ENCODE results near the gene TIFAB. TPM values are rescaled to one million over a fixed set of nuclear protein-coding genes. Genes with fewer than 3 reads are reported as not detected.
A peak's percentile ranks its signal among the peaks of the same experiment; 100 is the strongest.

Gene TIFAB
- total RNA-seq, 1 donor, result not detected

GRCh38 chr5:135443161-135443960 lies 8.8 kb downstream of the TIFAB start:
- H3K4me2 ChIP-seq (ENCODE audit: insufficient read depth, low read length), result no peak overlapping the region
- no peaks in the 10 kb centered on the region for H3K36me3 ChIP-seq (ENCODE audit: insufficient read depth, low read length)
- no peaks in the 10 kb centered on the region for H3K79me2 ChIP-seq (ENCODE audit: insufficient read depth, low read length)
- DNase-seq (ENCODE audit: insufficient read length, low spot score, missing footprints), result no peak
- no peak overlapping the region for H3K27ac ChIP-seq (ENCODE audit: low read depth, low read length)
- no peak for TF ChIP-seq CTCF (IDR thresholded peaks at IDR 0.05; ENCODE audit: extremely low read depth, low read depth, low read length)
- H3K27me3 ChIP-seq (ENCODE audit: insufficient read depth, low read length), result peaks cover 10% of the 10 kb centered on the region
- H3K9me3 ChIP-seq (ENCODE audit: low read depth, low read length), result peaks cover 2% of the 10 kb centered on the region
- peaks cover 7% of the 10 kb centered on the region for H3K4me1 ChIP-seq (ENCODE audit: insufficient read depth, low read length)
- H4K20me1 ChIP-seq (ENCODE audit: insufficient read depth, low read length), result no peaks in the 10 kb centered on the region
- no peak overlapping the region for H2AFZ ChIP-seq (ENCODE audit: low read length)
- no peak overlapping the region for H3K4me3 ChIP-seq (ENCODE audit: insufficient read depth, low read length)

- no peaks in the 10 kb centered on the region for H4K20me1 ChIP-seq (ENCODE audit: insufficient read depth, low read length)
- peaks cover 2% of the 10 kb centered on the region for H3K9me3 ChIP-seq (ENCODE audit: low read depth, low read length)
- peaks cover 10% of the 10 kb centered on the region for H3K4me1 ChIP-seq (ENCODE audit: insufficient read depth, low read length)
- no peak overlapping the region for H2AFZ ChIP-seq (ENCODE audit: low read length)
- H3K4me2 ChIP-seq (ENCODE audit: insufficient read depth, low read length), result no peak overlapping the region
- DNase-seq (ENCODE audit: insufficient read length, low spot score, missing footprints), result peak; percentile 34
- no peaks in the 10 kb centered on the region for H3K79me2 ChIP-seq (ENCODE audit: insufficient read depth, low read length)
- no peak for TF ChIP-seq CTCF (IDR thresholded peaks at IDR 0.05; ENCODE audit: extremely low read depth, low read depth, low read length)
- H3K27me3 ChIP-seq (ENCODE audit: insufficient read depth, low read length), result peaks cover 6% of the 10 kb centered on the region
- no peak overlapping the region for H3K4me3 ChIP-seq (ENCODE audit: insufficient read depth, low read length)
- H3K36me3 ChIP-seq (ENCODE audit: insufficient read depth, low read length), result no peaks in the 10 kb centered on the region
- no peak overlapping the region for H3K27ac ChIP-seq (ENCODE audit: low read depth, low read length)
Observed at GRCh38 chr5:135442431-135443160, 9.6 kb downstream of the TIFAB start.

GRCh38 chr5:135441919-135442318 lies 10.2 kb downstream of the TIFAB start:
- TF ChIP-seq CTCF (IDR thresholded peaks at IDR 0.05; ENCODE audit: extremely low read depth, low read depth, low read length), result no peak
- H2AFZ ChIP-seq (ENCODE audit: low read length), result no peak overlapping the region
- peak; percentile 41 for DNase-seq (ENCODE audit: insufficient read length, low spot score, missing footprints)
- H3K36me3 ChIP-seq (ENCODE audit: insufficient read depth, low read length), result no peaks in the 10 kb centered on the region
- H3K4me2 ChIP-seq (ENCODE audit: insufficient read depth, low read length), result no peak overlapping the region
- no peaks in the 10 kb centered on the region for H3K9me3 ChIP-seq (ENCODE audit: low read depth, low read length)
- H4K20me1 ChIP-seq (ENCODE audit: insufficient read depth, low read length), result no peaks in the 10 kb centered on the region
- no peak overlapping the region for H3K4me3 ChIP-seq (ENCODE audit: insufficient read depth, low read length)
- no peak overlapping the region for H3K27ac ChIP-seq (ENCODE audit: low read depth, low read length)
- H3K4me1 ChIP-seq (ENCODE audit: insufficient read depth, low read length), result peaks cover 15% of the 10 kb centered on the region
- H3K79me2 ChIP-seq (ENCODE audit: insufficient read depth, low read length), result no peaks in the 10 kb centered on the region
- H3K27me3 ChIP-seq (ENCODE audit: insufficient read depth, low read length), result no peaks in the 10 kb centered on the region

- H3K79me2 ChIP-seq (ENCODE audit: insufficient read depth, low read length), result no peaks in the 10 kb centered on the region
- no peak for DNase-seq (ENCODE audit: insufficient read length, low spot score, missing footprints)
- no peaks in the 10 kb centered on the region for H3K36me3 ChIP-seq (ENCODE audit: insufficient read depth, low read length)
- no peak overlapping the region for H3K27ac ChIP-seq (ENCODE audit: low read depth, low read length)
- no peak for TF ChIP-seq CTCF (IDR thresholded peaks at IDR 0.05; ENCODE audit: extremely low read depth, low read depth, low read length)
- no peak overlapping the region for H3K4me2 ChIP-seq (ENCODE audit: insufficient read depth, low read length)
- no peaks in the 10 kb centered on the region for H3K9me3 ChIP-seq (ENCODE audit: low read depth, low read length)
- H3K4me1 ChIP-seq (ENCODE audit: insufficient read depth, low read length), result peaks cover 15% of the 10 kb centered on the region
- H3K27me3 ChIP-seq (ENCODE audit: insufficient read depth, low read length), result no peaks in the 10 kb centered on the region
- H2AFZ ChIP-seq (ENCODE audit: low read length), result peak overlapping the region; percentile 29
- no peak overlapping the region for H3K4me3 ChIP-seq (ENCODE audit: insufficient read depth, low read length)
- no peaks in the 10 kb centered on the region for H4K20me1 ChIP-seq (ENCODE audit: insufficient read depth, low read length)
Observed at GRCh38 chr5:135441350-135441831, 10.8 kb downstream of the TIFAB start.
